DMS 273 treated with DMSO at 0.1 percent for 48 hours (cell line): ENCODE measurements around the gene TRA2B.
A peak's percentile ranks its signal among the peaks of the same experiment; 100 is the strongest.

Experiments used
- DNase-seq: peaks from one replicate; lab custom pipeline; 2025; lab: John Stamatoyannopoulos, UW

The TRA2B gene

GRCh38 chr3:185937689-185938374 is at the start of gene TRA2B:
Gene TRA2B (minus strand): TSS chr3:185938014. CDS start chr3:185937860, 154 bp downstream.
- DNase-seq, result peak; percentile 98

- DNase-seq, result no peak
Measured at GRCh38 chr3:185986198-185986777, 48.5 kb upstream of the TRA2B start.

GRCh38 chr3:185984203-185984602 is 46.4 kb upstream of the TRA2B start:
- DNase-seq, result no peak

GRCh38 chr3:185983495-185984141 is 45.8 kb upstream of the TRA2B start:
- DNase-seq, result peak; percentile 14

GRCh38 chr3:185982632-185983031 is 44.8 kb upstream of the TRA2B start:
- no peak for DNase-seq

- DNase-seq, result no peak
Measured at GRCh38 chr3:185981621-185982020, 43.8 kb upstream of the TRA2B start.

GRCh38 chr3:185979721-185980121 is 41.9 kb upstream of the TRA2B start:
- DNase-seq, result no peak

GRCh38 chr3:185978516-185978915 is 40.7 kb upstream of the TRA2B start:
- no peak for DNase-seq

GRCh38 chr3:185977679-185978040 is 39.8 kb upstream of the TRA2B start:
- no peak for DNase-seq

GRCh38 chr3:185976977-185977678 is 39.3 kb upstream of the TRA2B start:
- peak; percentile 33 for DNase-seq

- no peak for DNase-seq
Measured at GRCh38 chr3:185976100-185976499, 38.3 kb upstream of the TRA2B start.

- no peak for DNase-seq
Measured at GRCh38 chr3:185971579-185971978, 33.8 kb upstream of the TRA2B start.

- DNase-seq, result no peak
Measured at GRCh38 chr3:185968168-185968567, 30.4 kb upstream of the TRA2B start.

- DNase-seq, result no peak
Measured at GRCh38 chr3:185966655-185967054, 28.8 kb upstream of the TRA2B start.

GRCh38 chr3:185965496-185965895 is 27.7 kb upstream of the TRA2B start:
- no peak for DNase-seq

GRCh38 chr3:185961675-185962232 is 23.9 kb upstream of the TRA2B start:
- DNase-seq, result no peak

GRCh38 chr3:185960522-185961288 is 22.9 kb upstream of the TRA2B start:
- no peak for DNase-seq

- peak; percentile 28 for DNase-seq
Measured at GRCh38 chr3:185959609-185960521, 22.1 kb upstream of the TRA2B start.

GRCh38 chr3:185958626-185959025 is 20.8 kb upstream of the TRA2B start:
- no peak for DNase-seq

- DNase-seq, result no peak
Measured at GRCh38 chr3:185956244-185956643, 18.4 kb upstream of the TRA2B start.

GRCh38 chr3:185954366-185954723 is 16.5 kb upstream of the TRA2B start:
- no peak for DNase-seq
